ENCODE data around the gene PKN3.

The PKN3 gene

GRCh38 chr9:128750926-128751595 is 48.8 kb downstream of the PKN3 start:
- no peak overlapping the region for H3K4me3 ChIP-seq (ENCODE audit: low read depth, low read length)
- DNase-seq (ENCODE audit: low read depth) = no peak
- no peak for TF ChIP-seq CTCF (conservative IDR thresholded peaks at IDR 0.05; ENCODE audit: low read depth, low read length)

- no peak for TF ChIP-seq CTCF (conservative IDR thresholded peaks at IDR 0.05; ENCODE audit: low read depth, low read length)
- no peak for DNase-seq (ENCODE audit: low read depth)
- no peak overlapping the region for H3K4me3 ChIP-seq (ENCODE audit: low read depth, low read length)
These were observed 51.3 kb downstream of the PKN3 start for GRCh38 chr9:128753627-128754026.

GRCh38 chr9:128757602-128758001 is 55.3 kb downstream of the PKN3 start:
- no peak for DNase-seq (ENCODE audit: low read depth)
- H3K4me3 ChIP-seq (ENCODE audit: low read depth, low read length) = no peak overlapping the region
- no peak for TF ChIP-seq CTCF (conservative IDR thresholded peaks at IDR 0.05; ENCODE audit: low read depth, low read length)

- no peak for TF ChIP-seq CTCF (conservative IDR thresholded peaks at IDR 0.05; ENCODE audit: low read depth, low read length)
- no peak for DNase-seq (ENCODE audit: low read depth)
- H3K4me3 ChIP-seq (ENCODE audit: low read depth, low read length) = no peak overlapping the region
These were observed 60.6 kb downstream of the PKN3 start for GRCh38 chr9:128762671-128763449.

- TF ChIP-seq CTCF (conservative IDR thresholded peaks at IDR 0.05; ENCODE audit: low read depth, low read length) = no peak
- no peak overlapping the region for H3K4me3 ChIP-seq (ENCODE audit: low read depth, low read length)
- DNase-seq (ENCODE audit: low read depth) = no peak
These were observed 62.1 kb downstream of the PKN3 start for GRCh38 chr9:128764361-128764760.

GRCh38 chr9:128765499-128765898 is 63.2 kb downstream of the PKN3 start:
- no peak for DNase-seq (ENCODE audit: low read depth)
- TF ChIP-seq CTCF (conservative IDR thresholded peaks at IDR 0.05; ENCODE audit: low read depth, low read length) = no peak
- H3K4me3 ChIP-seq (ENCODE audit: low read depth, low read length) = no peak overlapping the region

GRCh38 chr9:128768606-128769005 is 66.3 kb downstream of the PKN3 start:
- TF ChIP-seq CTCF (conservative IDR thresholded peaks at IDR 0.05; ENCODE audit: low read depth, low read length) = no peak
- DNase-seq (ENCODE audit: low read depth) = no peak
- no peak overlapping the region for H3K4me3 ChIP-seq (ENCODE audit: low read depth, low read length)

All from choroid plexus epithelial cell (primary cell).